Astrocyte (in vitro differentiated cells and primary cell): ENCODE measurements around the gene CPNE7.

Experiments
- EZH2 ChIP-seq: IDR thresholded peaks from 2 replicates; pipeline ENCODE4 v1.6.1; 2012; ENCODE audit warnings: mild to moderate bottlenecking, low read length, inconsistent platforms; ENCODE audit not compliant: insufficient read depth
- TF ChIP-seq, protein P1 (sequence below): IDR thresholded peaks from 2 replicates; pipeline ENCODE4 v1.5.1; 2011; ENCODE audit warnings: low read depth, mild to moderate bottlenecking, inconsistent platforms, low read length, moderate library complexity; ENCODE audit not compliant: insufficient read depth

DNA sequence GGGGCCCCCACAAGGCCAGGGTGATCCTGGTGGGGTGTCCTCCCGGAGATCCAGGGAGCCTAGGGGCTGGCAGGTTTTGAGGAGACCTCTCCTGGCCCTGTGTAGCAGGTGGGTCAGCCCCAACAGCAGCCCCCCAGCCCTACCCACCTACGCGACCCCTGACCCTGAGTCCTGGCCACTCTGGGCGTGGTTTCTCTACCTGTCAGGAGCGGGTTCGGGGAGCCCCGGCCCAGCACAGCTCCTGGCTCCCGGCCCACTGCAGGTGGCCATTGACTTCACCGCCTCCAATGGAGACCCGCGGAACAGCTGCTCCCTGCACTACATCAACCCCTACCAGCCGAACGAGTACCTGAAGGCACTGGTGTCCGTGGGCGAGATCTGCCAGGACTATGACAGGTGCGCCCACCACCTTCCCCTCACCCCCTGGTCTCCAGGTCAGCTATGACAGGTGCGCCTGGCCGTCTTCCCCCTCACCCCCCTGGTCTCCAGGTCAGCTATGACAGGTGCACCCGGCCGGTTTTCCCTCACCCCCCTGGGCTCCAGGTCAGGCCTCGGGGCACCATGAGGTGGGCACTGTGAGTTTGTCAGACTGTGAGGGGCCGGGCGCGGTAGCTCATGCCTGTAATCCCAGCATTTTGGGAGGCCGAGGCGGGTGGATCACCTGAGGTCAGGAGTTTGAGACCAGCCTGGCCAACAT lies 13.0 kb downstream of the CPNE7 start:
- TF ChIP-seq, protein P1, sequence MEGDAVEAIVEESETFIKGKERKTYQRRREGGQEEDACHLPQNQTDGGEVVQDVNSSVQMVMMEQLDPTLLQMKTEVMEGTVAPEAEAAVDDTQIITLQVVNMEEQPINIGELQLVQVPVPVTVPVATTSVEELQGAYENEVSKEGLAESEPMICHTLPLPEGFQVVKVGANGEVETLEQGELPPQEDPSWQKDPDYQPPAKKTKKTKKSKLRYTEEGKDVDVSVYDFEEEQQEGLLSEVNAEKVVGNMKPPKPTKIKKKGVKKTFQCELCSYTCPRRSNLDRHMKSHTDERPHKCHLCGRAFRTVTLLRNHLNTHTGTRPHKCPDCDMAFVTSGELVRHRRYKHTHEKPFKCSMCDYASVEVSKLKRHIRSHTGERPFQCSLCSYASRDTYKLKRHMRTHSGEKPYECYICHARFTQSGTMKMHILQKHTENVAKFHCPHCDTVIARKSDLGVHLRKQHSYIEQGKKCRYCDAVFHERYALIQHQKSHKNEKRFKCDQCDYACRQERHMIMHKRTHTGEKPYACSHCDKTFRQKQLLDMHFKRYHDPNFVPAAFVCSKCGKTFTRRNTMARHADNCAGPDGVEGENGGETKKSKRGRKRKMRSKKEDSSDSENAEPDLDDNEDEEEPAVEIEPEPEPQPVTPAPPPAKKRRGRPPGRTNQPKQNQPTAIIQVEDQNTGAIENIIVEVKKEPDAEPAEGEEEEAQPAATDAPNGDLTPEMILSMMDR = no peak
- TF ChIP-seq EZH2 = no peak
